ENCODE measurements around the gene SPAG8.

DNA sequence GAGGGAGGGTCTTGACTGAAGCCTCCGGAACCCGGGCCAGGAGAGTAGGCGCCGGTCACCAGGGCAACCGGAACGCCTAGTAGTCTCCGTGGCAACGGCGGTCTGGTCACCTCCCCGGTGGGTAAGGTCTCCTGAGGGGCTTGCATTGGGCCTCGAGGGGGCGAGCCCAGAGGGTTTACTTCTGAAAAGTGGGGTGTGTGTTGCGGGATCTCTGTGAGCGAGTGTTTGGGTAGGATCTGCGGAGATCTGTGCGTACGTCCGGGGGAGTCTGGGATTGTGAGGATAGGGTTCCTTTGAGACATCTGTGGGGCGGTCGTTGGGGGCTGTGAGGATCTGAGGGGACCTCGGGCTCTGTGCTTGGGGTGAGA lies 16.6 kb upstream of the SPAG8 start, which contains the start of gene FAM221B:
- TF ChIP-seq, protein P1, sequence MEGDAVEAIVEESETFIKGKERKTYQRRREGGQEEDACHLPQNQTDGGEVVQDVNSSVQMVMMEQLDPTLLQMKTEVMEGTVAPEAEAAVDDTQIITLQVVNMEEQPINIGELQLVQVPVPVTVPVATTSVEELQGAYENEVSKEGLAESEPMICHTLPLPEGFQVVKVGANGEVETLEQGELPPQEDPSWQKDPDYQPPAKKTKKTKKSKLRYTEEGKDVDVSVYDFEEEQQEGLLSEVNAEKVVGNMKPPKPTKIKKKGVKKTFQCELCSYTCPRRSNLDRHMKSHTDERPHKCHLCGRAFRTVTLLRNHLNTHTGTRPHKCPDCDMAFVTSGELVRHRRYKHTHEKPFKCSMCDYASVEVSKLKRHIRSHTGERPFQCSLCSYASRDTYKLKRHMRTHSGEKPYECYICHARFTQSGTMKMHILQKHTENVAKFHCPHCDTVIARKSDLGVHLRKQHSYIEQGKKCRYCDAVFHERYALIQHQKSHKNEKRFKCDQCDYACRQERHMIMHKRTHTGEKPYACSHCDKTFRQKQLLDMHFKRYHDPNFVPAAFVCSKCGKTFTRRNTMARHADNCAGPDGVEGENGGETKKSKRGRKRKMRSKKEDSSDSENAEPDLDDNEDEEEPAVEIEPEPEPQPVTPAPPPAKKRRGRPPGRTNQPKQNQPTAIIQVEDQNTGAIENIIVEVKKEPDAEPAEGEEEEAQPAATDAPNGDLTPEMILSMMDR (conservative IDR thresholded peaks at IDR 0.05; ENCODE audit: low read length): no peak
- TF ChIP-seq EZH2phosphoT487 (IDR thresholded peaks at IDR 0.05; ENCODE audit: borderline replicate concordance): no peak

All from Loucy (cell line).